ENCODE data around the gene ZMIZ1. TPM values are rescaled to one million over a fixed set of nuclear protein-coding genes. Genes with fewer than 3 reads are reported as not detected.

ZMIZ1 gene
- polyA plus RNA-seq, 3 donors from 2014 or later: 1.2 to 9.5 (median 1.8) TPM

GRCh38 chr10:79042639-79043411, 25.9 kb upstream of the ZMIZ1 start:
- Mint-ChIP-seq H3K36me3 (peaks cover 0 to 4% (median 0%) of the 10 kb centered on the region in 3 donors), H3K4me1 (peaks cover 5 to 6% of the 10 kb centered on the region in 2 donors), H3K9me3 (no peaks in the 10 kb centered on the region), H3K27ac (no peak overlapping the region), H3K27me3 (ENCODE audit: low read depth in 3 of 3) (peaks cover 0 to 2% (median 2%) of the 10 kb centered on the region in 3 donors), H3K4me3 (no peak overlapping the region)
- no peak for DNase-seq

GRCh38 chr10:79044036-79044632, 24.6 kb upstream of the ZMIZ1 start:
- Mint-ChIP-seq H3K27ac (no peak overlapping the region), H3K4me1 (peaks cover 16 to 17% of the 10 kb centered on the region in 2 donors), H3K4me3 (no peak overlapping the region), H3K36me3 (no peaks in the 10 kb centered on the region), H3K27me3 (ENCODE audit: low read depth in 3 of 3) (peaks cover 0 to 2% (median 0%) of the 10 kb centered on the region in 3 donors), H3K9me3 (no peaks in the 10 kb centered on the region)
- no peak for DNase-seq

DNA sequence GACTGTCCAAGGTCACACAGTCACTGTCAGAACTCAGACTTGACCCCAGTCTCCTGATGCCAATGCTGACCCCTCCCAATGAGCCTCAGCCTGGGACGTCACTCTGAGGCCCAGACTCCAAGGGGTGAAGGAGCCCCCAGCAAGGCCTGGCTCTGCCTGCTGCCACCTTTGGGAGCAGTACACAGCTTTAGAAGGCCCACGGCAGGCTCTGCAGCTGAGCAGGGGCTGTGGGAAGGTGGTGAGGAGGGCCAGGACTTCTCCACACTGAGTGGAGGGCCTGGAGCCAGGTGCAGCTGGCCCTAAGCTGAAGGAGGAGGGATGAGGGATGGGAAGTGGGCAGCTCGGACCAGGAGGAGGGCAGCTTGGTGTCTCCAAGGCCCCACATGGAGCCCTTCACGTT, 23.9 kb upstream of the ZMIZ1 start:
- Mint-ChIP-seq H3K27ac (no peak overlapping the region), H3K4me1 (peaks cover 18% of the 10 kb centered on the region in 2 donors), H3K4me3 (no peak overlapping the region), H3K27me3 (ENCODE audit: low read depth in 3 of 3) (no peaks in the 10 kb centered on the region), H3K36me3 (no peaks in the 10 kb centered on the region), H3K9me3 (no peaks in the 10 kb centered on the region)
- no peak for DNase-seq

GRCh38 chr10:79045566-79046175, 23.1 kb upstream of the ZMIZ1 start:
- Mint-ChIP-seq H3K4me1 (peaks cover 18 to 23% of the 10 kb centered on the region in 2 donors), H3K4me3 (no peak overlapping the region), H3K27ac (no peak overlapping the region), H3K9me3 (no peaks in the 10 kb centered on the region), H3K36me3 (no peaks in the 10 kb centered on the region), H3K27me3 (ENCODE audit: low read depth in 3 of 3) (peaks cover 0 to under 1% (median 0%) of the 10 kb centered on the region in 3 donors)
- DNase-seq: no peak

DNA sequence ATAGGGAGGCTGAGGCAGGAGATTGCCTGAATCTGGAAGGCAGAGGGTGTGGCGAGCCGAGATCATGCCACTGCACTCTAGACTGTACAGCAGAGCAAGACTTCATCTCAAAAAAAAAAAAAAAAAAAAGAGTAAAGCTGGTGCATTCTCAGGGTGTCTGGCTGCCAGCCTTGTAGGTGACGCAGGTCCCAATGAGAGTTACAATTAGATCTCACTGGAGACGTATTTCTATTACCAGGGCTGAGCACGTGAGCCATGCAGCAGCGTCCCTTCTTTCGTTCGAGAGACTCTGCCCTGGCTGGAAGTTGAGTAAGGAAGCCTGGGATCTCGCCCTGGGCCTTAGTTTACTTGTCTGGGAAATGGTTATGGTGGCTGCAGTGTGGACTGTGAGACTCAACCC, 22.4 kb upstream of the ZMIZ1 start:
- Mint-ChIP-seq H3K27ac (no peak overlapping the region), H3K36me3 (no peaks in the 10 kb centered on the region), H3K4me1 (peaks cover 18 to 23% of the 10 kb centered on the region in 2 donors), H3K9me3 (no peaks in the 10 kb centered on the region), H3K4me3 (no peak overlapping the region), H3K27me3 (ENCODE audit: low read depth in 3 of 3) (peaks cover 0 to 4% (median 0%) of the 10 kb centered on the region in 3 donors)
- no peak for DNase-seq

GRCh38 chr10:79046741-79047583, 21.8 kb upstream of the ZMIZ1 start:
- Mint-ChIP-seq H3K36me3 (no peaks in the 10 kb centered on the region), H3K9me3 (no peaks in the 10 kb centered on the region), H3K27ac (peak overlapping the region in 2 of 6 donors; percentile 25 to 58), H3K27me3 (ENCODE audit: low read depth in 3 of 3) (peaks cover 0 to 6% (median 0%) of the 10 kb centered on the region in 3 donors), H3K4me1 (peaks cover 18 to 23% of the 10 kb centered on the region in 2 donors), H3K4me3 (no peak overlapping the region)
- no peak for DNase-seq

DNA sequence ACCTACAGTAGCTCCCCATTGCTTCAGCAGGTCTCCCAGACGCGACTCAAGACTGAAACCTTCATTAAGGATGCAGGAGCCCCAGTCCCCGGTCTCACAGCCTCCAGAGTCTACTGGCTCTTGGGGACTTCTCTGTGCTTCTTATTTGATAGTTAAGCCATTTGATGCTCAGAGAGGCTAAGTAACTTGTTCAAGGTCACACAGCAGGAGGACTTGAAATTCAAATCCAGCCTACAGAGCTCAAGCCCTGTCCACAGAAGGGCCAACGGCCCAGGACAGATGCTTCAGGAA, 21.2 kb upstream of the ZMIZ1 start:
- H3K4me1 Mint-ChIP-seq: peaks cover 18 to 23% of the 10 kb centered on the region in 2 donors
- DNase-seq: no peak
- H3K27me3 Mint-ChIP-seq (ENCODE audit: low read depth in 3 of 3): peaks cover 0 to 6% (median 0%) of the 10 kb centered on the region in 3 donors
- no peaks in the 10 kb centered on the region for H3K36me3 Mint-ChIP-seq
- H3K27ac Mint-ChIP-seq: peak overlapping the region in 3 of 6 donors; percentile 8 to 58 (median 25)
- H3K4me3 Mint-ChIP-seq: no peak overlapping the region
- no peaks in the 10 kb centered on the region for H3K9me3 Mint-ChIP-seq

DNA sequence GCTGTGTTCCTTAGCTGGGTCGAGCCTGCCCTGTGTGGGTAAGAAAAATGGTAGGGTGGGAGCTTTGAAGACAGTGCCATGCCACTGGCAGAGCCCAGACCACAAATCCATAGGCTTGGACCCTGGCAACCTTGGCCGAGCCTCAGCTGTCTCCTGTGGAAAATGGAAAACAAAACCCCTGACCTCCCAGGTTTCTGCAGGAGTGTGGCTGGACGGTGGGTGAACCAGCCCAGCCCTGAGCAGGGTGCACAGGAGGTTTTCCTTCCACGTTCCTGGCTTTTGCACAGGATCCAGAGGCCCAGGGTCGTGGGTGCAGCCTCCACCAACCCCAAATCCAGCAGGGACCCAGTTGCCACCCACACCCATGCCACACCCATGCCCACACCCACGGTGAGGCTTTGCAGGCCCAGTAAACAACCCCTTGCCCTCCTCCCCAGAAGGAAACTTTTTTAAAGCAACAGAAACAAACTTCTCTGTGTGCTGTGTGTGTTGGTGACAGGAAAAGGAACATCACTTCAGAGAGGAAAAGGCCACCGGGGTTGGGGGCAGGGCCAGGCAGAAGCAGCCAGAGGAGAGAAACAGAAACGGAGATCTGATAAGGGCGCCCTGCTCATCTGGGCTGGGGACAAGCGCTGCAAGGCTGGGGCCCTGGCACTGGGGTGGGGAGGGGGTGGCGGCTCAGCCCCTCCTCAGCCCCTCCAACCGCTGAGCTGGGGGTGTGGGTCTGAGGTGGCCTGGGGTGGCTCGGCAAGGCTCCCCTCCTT, 20.7 kb upstream of the ZMIZ1 start:
- H3K27ac Mint-ChIP-seq: peak overlapping the region in 5 of 6 donors; percentile 2 to 87 (median 56)
- peak in 2 of 3 donors; percentile 38 for DNase-seq
- H3K27me3 Mint-ChIP-seq (ENCODE audit: low read depth in 3 of 3): peaks cover 0 to 6% (median 3%) of the 10 kb centered on the region in 3 donors
- H3K4me3 Mint-ChIP-seq: peak overlapping the region in 4 of 5 donors; percentile 39 to 68 (median 62)
- no peaks in the 10 kb centered on the region for H3K9me3 Mint-ChIP-seq
- peaks cover 18 to 23% of the 10 kb centered on the region in 2 donors for H3K4me1 Mint-ChIP-seq
- H3K36me3 Mint-ChIP-seq: no peaks in the 10 kb centered on the region

GRCh38 chr10:79048639-79049550, 19.9 kb upstream of the ZMIZ1 start:
- no peak for DNase-seq
- Mint-ChIP-seq H3K27ac (peak overlapping the region in 1 of 6 donors; percentile 2), H3K4me1 (peaks cover 18 to 23% of the 10 kb centered on the region in 2 donors), H3K4me3 (peak overlapping the region in 2 of 5 donors; percentile 38 to 39), H3K27me3 (ENCODE audit: low read depth in 3 of 3) (peaks cover 2 to 6% (median 3%) of the 10 kb centered on the region in 3 donors), H3K36me3 (no peaks in the 10 kb centered on the region), H3K9me3 (no peaks in the 10 kb centered on the region)

- H3K4me3 Mint-ChIP-seq: peak overlapping the region in 1 of 5 donors; percentile 27
- peak overlapping the region in 2 of 6 donors; percentile 30 to 40 for H3K27ac Mint-ChIP-seq
- DNase-seq: no peak
- H3K27me3 Mint-ChIP-seq (ENCODE audit: low read depth in 3 of 3): peaks cover 2 to 6% (median 3%) of the 10 kb centered on the region in 3 donors
- H3K36me3 Mint-ChIP-seq: no peaks in the 10 kb centered on the region
- H3K4me1 Mint-ChIP-seq: peaks cover 18 to 23% of the 10 kb centered on the region in 2 donors
- no peaks in the 10 kb centered on the region for H3K9me3 Mint-ChIP-seq
These were observed 18.6 kb upstream of the ZMIZ1 start for GRCh38 chr10:79049931-79050895.

DNA sequence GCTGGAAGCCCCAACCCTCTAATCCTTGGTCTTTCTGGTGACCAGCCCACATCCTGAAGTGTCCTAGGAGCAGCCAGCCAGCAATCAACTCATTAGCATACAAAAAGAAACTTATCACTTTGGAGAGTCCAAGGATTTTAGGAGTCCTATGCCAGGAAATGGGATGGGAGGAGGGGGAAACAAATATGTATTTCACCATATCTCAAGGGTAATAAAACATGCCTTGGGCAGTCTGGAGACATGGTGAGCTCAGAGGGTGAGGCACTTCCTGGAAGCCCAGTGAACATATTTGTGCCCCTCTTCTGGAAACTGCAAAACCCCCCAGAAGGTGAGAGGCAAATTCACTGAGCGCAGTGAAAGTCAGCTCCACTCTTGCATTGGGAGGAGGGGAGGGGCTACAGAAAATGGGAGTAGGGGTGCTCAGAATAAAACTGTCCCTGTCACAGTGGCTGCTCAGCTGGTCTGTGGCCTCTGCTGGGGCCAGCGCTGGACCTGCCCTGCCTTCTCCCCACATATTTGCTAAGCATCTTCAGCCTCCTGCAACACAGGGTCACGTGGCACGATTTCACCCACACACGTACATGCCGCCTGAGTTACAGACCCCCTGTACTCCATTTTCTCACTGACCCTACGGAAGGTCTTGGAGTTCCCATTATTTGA, 17.7 kb upstream of the ZMIZ1 start:
- H3K36me3 Mint-ChIP-seq: no peaks in the 10 kb centered on the region
- H3K4me3 Mint-ChIP-seq: no peak overlapping the region
- no peak overlapping the region for H3K27ac Mint-ChIP-seq
- H3K27me3 Mint-ChIP-seq (ENCODE audit: low read depth in 3 of 3): peaks cover 2 to 6% (median 3%) of the 10 kb centered on the region in 3 donors
- no peaks in the 10 kb centered on the region for H3K9me3 Mint-ChIP-seq
- peaks cover 18 to 23% of the 10 kb centered on the region in 2 donors for H3K4me1 Mint-ChIP-seq
- DNase-seq: no peak

Data from immature natural killer cell (primary cell).